ENCODE measurements around the gene NMRK1.

The NMRK1 gene

DNA sequence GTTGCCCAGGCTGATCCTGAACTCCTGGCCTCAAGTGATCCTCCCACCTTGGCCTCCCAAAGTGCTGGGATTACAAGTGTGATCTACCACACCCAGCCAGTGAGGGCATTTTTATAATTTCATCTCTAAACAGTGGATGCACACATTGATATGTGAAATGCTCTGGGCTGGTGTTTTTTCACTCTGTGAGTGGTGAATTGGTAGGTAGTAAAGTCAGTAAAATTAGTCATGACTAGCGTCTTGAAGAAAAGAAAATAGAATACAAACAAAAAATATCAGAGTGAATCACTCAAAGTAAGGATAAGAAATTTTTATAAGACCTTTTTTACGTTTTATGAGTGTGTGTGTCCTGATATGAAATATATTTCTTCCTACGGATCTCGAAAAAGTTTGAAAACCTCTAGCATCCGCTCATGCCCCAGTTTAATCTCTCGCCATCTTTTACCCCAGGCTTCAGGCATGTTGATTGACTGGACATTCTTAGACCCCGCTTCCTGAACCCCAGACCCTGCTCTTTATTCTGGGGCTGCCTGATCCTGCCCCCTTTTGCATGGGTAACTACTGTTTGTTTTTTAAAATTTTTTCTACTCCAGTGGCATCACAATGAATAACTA is 14.3 kb upstream of the NMRK1 start:
- no peak for DNase-seq (ENCODE audit: low read depth, low spot score)

GRCh38 chr9:75101004-75101588 is 13.1 kb upstream of the NMRK1 start:
- DNase-seq (ENCODE audit: low read depth, low spot score): no peak

GRCh38 chr9:75096796-75097195 is 8.8 kb upstream of the NMRK1 start:
- no peak for DNase-seq (ENCODE audit: low read depth, low spot score)

DNA sequence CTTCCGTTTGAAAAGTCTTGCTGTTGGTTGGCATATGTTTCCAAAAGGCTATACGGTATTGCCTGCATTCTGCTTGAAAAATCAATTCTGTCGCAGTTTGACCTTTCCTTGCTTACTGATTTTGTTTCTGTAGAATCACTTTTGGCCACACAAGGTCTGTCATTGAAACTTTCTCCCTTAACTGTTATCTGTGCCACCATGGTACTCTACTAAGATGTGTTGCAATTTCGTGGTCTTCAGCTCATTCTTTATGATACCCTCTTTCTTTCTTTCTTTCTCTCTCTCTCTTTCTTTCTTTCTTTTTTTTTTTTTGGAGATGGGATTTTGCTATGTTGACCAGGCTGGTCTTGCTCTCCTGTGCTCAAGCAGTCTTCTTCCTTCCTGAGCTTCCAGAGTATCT is 4.8 kb upstream of the NMRK1 start:
- no peak for DNase-seq (ENCODE audit: low read depth, low spot score)

- DNase-seq (ENCODE audit: low read depth, low spot score): no peak
Observed at GRCh38 chr9:75090579-75090978, 2.6 kb upstream of the NMRK1 start.

DNA sequence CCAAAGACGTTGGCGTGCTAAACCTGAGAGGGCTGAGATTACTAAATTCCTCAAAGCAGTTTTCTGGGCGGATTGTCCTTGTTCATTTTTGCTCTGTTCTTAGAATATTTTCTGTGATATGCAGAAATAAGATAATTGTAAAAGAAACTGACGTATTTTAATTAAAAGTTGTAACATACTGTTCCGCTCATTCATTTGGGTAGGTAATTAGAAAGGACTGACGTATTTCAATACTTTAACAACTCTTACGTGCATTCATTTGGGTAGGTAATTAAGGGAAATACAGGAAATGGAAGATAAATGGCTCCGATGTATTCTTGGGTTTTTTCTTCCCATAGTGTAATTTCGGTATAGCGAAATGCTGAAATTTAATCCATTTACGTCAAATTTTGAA is 1.4 kb upstream of the NMRK1 start:
- DNase-seq (ENCODE audit: low read depth, low spot score): no peak

DNA sequence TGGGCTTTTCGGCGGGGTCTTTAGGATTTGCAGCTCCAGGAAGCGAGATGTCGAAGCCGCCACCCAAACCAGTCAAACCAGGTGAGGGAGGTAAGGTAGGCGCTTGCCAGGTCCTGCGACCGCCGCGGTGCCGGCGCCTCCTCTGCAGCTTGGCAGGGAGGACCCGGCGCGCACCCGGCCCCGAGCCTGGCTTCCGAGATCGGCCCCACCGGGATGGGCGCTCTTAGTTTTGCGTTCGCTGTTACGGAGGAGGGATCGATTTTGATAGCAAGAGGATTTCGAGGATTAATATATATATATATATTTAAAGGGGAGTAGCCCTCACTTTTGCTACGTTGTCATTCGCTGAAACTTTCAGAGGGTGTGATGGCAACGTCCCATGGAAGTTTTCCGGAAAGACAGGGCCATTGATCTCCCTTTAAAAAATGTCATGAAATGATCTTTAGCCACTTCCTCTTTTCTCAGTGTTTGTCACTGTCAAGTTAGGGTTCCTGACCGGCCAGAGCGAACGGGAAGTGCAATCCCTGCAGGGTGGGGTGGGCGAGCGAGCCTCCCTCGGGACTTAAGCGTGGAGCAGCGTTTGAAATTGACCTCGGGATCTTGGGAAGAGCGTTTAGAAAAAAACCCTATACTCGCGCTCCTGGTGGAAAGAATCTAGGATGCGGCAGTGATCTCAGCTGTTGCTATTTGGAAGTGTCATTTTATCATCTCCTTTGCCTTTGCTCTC is 854 bp upstream of the NMRK1 start:
- DNase-seq (ENCODE audit: low read depth, low spot score): no peak

DNA sequence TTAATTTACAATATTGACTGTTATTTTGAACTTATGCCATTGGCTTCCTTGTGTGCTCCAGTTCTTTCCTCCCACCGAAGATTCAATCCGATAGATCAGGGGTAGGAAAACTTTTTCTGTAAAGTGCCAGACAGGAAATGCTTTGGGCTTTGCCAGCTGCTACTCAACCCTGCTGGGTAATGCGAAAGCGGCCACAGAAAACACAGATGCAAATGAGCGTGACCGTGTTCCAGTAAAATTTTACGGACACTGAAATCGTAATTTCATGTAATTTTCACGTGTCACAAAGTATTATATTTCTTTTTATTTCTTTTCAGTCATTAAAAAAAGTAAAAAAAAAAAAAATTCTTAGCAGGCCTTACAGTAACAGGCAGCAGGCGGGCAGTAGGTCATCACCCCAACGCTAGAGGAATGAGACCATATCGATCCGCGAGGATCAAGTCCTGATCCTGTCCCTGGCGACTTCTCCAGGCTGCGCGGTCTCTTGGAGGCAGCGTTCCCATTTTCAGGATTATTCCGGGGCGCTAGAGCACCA is 599 bp downstream of the NMRK1 start:
- no peak for DNase-seq (ENCODE audit: low read depth, low spot score)

GRCh38 chr9:75086541-75087288 is 1.2 kb downstream of the NMRK1 start:
- DNase-seq (ENCODE audit: low read depth, low spot score): no peak

DNA sequence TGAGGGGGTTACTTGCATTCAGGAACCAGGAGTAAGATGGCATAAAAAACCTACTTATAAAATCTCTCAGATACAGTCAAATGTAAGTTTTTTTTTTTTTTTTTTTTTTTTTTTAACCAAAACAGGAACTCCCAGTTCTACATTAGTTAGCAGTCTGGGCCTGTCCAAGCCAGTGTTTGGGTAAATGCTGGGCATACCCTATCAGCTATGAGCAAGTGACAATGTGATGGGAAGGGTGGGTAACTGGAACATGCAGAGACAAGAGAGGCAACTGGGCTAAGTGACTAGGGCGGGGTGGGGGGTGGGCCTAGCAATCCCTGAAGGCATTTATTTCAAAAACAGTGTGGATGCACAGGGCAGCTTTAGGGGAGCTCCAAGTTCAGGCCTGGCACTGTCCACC is 2.3 kb downstream of the NMRK1 start:
- no peak for DNase-seq (ENCODE audit: low read depth, low spot score)

GRCh38 chr9:75084081-75084672 is 3.8 kb downstream of the NMRK1 start:
- DNase-seq (ENCODE audit: low read depth, low spot score): no peak

- no peak for DNase-seq (ENCODE audit: low read depth, low spot score)
Observed at GRCh38 chr9:75083188-75083970, 4.6 kb downstream of the NMRK1 start.

- no peak for DNase-seq (ENCODE audit: low read depth, low spot score)
Observed at GRCh38 chr9:75081632-75082031, 6.3 kb downstream of the NMRK1 start.

DNA sequence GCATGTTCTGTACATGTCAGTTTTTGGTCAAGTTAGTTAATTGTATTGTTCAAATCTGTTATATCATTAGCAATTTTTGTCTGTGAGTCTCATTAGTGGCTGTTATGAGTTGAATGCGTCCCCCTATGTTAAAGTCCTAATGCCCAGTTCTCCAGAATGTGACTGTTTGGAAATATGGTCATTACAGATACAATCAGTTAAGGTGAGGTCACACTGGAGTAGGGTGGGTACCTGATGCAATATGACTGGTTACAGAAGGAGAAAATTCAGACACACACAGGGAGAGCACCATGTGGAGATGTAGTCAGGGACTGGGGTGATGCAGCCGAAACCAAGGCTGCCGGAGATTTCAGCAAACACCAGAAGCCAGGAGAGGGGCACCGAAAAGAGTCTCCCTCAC is 15.1 kb downstream of the NMRK1 start:
- no peak for DNase-seq (ENCODE audit: low read depth, low spot score)

DNA sequence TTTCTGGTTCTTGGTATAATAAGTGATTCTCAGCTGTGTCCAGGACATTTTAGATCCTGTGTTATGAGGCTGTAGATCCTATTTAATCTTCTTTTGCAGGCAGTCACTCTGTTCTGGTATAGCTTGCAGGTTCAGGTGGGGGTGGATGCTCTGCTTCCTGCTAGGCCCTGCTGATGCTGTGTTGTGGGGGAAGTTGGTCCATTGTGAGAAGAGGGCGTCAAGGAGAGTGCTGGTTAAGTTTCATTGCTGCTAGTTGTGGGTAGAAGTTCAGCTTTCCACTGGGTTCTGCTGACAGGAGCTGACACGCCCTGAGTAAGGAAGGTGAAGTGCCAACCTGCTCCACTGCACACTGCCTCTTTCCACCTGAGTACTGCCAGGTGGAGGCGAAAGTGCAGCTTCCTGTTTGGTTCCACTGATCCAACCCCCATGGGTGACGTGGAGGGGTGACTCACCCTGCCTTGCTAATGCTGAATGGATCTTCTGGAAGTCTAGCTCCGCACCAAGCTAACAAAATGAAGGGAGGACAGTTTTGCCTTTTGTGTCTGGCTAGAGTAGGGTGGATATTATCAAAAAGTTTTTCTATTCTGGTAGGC is 16.3 kb downstream of the NMRK1 start:
- DNase-seq (ENCODE audit: low read depth, low spot score): peak; percentile 15

- DNase-seq (ENCODE audit: low read depth, low spot score): no peak
Observed at GRCh38 chr9:75069171-75069570, 18.8 kb downstream of the NMRK1 start.

DNA sequence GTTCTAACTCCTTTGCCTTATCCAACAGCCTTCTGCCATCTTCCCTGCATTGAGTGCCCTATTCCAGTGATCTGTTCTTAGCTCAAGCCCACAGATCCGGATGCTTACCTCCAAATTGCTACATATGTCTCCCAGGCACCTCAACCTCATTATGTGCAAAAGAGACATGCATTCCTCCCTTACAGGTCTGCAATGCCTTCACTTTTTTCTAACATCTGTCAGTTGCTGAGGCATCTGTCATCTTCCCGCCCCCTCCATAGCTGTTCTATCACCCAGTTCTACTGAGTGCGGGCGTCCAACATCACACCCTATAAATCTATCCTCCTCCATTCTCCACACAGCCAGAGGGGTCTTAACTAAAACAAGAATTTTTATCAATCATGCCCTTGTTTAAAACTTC is 20.1 kb downstream of the NMRK1 start:
- DNase-seq (ENCODE audit: low read depth, low spot score): no peak

GRCh38 chr9:75065510-75065909 is 22.4 kb downstream of the NMRK1 start:
- no peak for DNase-seq (ENCODE audit: low read depth, low spot score)

DNA sequence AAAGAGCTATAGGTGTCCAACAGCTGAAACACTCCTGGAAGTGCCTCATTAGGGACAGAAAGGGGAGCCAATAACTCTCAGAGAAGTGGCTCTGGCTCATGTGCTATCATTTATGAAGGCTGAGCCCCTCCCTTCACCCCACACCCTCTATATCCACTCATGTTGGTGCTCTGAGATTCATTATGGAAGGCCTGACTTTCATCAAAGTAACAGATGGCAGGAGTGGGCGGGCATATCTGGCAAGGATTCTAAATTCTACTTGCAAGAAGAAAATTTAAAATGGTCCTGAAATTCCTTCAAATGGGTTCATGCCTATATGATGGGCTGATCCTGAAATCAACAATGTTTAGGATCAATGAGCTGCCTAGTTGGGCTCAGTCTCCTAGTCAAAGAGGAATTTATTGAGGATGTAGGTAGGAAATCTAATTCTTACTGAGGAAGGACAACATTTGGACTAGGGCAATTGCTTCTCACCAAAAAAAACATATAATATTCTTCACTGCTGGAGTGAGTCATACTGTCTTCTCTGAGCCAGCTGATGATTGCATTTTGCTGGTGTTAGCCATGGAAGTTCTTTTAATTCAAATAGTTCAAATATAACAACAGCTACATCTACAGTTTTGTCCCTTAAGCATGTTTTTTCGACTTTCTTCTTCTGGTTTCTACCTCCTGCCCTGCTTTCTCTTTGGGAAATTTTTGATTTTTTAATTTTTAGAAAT is 23.5 kb downstream of the NMRK1 start:
- no peak for DNase-seq (ENCODE audit: low read depth, low spot score)

Measured in activated CD4-positive, CD25-positive, alpha-beta regulatory T cell treated with anti-CD3 and anti-CD28 coated beads, Interleukin-2, amount 50 U/mL, for 16 hours (primary cell).